Left lobe of liver (tissue), 2 donors: Measurements from ENCODE around the gene TPD52L1. TPM values are rescaled to one million over a fixed set of nuclear protein-coding genes. Genes with fewer than 3 reads are reported as not detected.
A peak's percentile ranks its signal among the peaks of the same experiment; 100 is the strongest.

ENCODE experiments used
- ATAC-seq: fragments of 200-7000 bp; cut with Tn5 transposase; one replicate; pipeline ENCODE4 v1.9.1; 2020; ENCODE audit warnings: mild to moderate bottlenecking, moderate library complexity
- DNase-seq: peaks from one replicate; pipeline ENCODE4 v3.0.0-alpha.2; 2020; ENCODE audit warnings: low spot score
- total RNA-seq: library from RNA; stranded (reverse); gene quantifications from one replicate; pipeline ENCODE4 v1.2.1, GENCODE V29; 2021
- donor health status: DM: no; HTN: no; CAD: no; lungs with moderate emphysema.
- donor health status: DM: no; HTN: yes; CAD: no.

TPD52L1 gene
- total RNA-seq, 1 donor from 2014 or later: 49.7 TPM

DNA sequence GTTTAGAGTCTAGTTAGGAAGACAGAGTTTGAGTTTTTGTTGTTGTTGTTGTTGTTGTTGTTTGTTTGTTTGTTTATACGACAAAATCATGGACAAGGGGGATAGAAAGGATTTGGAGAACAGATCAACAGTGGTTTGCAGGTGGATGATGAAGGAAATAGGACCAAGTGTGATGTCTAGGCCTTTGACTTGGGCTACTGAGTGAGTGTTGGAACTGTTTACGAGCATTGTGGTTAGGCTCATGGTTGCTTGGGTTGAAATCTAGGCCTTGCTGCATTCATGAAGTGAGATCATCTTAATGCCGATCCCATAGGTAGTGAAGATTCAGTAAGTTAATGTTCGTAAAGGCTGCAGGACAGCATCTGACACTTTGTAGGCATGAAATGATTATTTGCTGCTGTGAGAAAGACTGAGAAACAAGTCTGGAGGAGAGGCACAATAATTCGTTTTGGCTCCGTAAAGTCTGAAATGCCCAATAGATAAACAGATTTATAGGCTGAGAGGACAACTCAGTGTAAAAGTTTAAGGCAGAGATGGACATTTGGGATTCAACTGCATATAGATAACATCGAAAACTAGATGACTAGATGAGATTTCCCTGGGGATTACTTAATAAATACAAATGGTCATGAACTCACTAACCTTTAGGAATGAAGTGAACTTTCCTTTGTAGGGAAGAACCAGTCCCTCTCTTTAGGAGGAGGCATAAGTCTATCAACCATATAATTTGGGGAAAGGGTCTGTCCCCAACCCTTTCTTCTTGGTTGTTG, 78.2 kb downstream of the TPD52L1 start:
- no peak for ATAC-seq
- no peak for DNase-seq

DNA sequence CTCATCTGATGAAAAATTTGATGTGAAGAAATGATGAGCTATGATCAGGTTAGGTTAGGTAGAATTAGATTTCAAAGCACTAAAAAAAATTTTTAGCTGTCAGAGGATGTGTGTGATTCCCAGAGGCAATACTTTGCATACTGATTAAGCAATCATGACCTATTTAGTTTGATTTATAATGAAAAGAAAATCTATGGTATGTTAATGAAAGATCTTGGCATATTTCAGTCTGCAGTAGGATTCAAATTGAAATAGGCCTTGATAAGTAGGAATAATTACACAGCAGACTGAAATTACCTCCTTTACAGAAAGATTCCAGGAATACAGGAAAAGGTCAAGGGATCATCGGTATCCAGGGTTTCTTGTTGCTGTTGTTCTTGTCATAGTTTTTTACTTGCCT, 78.9 kb downstream of the TPD52L1 start:
- ATAC-seq (no peak), DNase-seq (no peak)

DNA sequence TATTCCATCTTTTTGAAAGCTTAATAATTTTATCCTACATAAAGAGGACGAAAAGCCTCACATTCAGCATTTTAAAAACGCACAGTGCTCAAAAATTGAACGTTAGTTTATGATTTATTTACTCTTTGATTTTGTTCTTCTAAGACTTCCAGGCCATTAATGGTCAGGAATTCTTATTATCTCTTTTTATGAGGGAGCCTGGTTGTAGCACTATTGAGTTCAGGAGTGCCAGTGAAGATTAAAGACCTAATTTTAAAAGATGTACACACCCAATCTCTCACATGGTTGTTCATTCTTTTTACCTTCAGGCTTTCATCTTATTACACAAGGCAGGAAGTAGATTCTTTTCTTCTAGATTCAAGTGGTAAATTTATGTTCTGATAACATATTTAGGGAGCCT, 79.6 kb downstream of the TPD52L1 start:
- ATAC-seq (no peak), DNase-seq (no peak)

DNA sequence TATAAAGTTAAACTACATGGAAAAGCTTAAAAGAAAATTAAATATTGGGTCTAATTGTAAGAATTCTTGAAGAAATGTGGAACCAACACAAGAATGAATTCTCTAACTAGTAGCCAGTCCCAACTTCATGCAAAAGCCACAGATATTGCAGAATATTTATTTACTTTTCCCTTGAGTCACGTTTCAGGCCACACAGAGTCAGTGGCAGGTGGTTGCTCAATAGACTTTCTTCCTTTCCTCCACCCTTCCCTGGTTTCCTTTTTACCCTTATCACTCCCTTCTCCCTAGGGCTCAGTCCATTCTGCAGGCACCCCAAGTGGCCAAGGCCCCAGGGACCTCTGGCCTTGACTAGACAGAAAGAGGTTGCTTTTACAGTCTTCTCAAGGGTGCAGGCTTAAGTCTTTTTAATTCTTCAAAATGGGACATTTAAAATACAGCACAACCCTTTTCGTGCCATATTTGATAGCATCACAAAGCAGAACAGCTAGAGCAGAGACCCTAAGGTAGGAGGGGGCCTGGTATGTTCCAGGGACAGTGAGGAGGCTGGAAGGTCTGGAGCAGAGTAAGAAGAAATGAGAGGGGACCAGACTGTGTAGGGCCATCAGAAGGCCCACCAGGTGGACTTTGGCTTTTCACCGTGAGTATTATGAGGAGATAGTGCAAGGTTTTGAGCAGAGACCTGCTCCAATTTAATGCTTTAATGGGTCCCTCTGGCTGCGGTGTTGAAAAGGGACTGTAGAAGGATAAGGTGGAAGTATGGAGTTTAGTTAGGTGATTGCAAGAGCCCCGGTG, 83.2 kb downstream of the TPD52L1 start:
- ATAC-seq: peak; percentile 18

DNA sequence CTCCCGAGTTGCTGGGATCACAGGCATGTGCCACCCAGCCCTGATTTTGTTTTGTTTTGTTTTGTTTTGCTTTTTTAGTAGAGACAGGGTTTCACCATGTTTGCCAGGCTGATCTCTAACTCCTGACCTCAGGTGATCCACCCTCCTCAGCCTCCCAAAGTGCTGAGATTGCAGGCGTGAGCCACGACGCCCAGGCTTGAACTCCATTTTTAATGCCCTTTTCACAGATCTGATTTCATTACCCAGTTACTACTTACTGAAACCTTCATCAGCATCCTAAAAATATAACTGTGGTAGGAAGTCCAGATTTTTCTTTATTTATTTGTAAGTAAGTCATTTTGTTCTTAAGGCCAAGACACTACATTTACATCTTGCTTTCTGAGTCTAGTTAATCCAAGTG, 84.2 kb downstream of the TPD52L1 start:
- ATAC-seq (no peak), DNase-seq (no peak)

More for the DNA sequence above, 83.2 kb downstream of the TPD52L1 start:
- DNase-seq: no peak

DNA sequence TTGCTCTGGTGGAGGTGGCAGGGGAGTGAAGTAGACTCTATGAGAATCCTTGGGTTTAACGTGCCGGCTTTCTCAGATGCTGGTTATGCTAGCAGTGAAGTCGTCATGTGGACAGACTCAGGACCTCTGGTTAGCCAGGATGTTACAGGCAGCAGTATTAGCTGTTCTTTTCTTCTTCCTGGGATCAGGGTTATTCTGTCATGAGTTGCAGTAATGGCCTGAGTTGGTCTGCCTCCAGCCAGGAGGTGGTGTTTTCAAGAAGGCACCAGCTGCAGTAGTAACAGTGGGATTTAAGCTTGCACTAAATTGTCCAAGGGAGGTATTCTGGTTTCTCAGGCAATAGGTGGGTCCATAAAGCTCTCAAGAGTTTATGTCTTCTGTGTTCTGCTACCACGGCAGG, 91.5 kb downstream of the TPD52L1 start:
- DNase-seq: no peak
- ATAC-seq: no peak

DNA sequence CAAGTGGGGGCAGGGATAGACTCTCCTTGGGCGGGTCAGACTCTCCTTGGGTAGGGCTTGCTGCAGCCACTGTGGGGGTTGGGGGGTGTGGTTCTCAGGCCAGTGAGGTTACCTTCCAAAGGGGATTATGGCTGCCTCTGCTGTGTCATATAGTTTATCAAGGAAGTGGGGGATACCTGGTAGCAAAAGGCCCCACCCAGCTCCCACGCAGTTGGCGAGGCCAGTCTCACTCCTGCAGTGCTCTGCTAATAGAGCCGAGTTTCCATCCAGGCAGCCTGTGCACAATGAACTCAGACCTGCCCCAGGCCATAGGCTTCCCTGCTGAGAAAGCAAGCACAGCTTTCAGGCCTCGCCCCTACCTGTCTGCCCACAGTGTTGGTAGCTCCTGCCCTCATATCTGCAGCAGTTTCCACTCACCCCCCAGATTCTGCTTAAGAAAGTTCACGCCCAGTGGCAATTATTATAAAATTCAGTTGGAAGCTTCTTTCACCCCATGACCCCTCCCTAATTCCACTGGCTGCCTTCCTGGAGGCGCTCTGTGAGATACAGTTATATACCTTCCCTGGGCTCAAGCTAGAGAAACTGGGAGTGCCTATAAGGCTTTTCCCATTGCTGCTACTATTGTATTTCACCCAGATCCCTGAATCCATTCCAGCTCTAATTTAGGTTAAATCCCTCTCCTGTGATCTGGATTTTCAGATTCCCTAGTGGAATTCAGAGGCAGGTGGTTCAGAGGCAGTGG, 92.1 kb downstream of the TPD52L1 start:
- ATAC-seq (no peak), DNase-seq (no peak)

DNA sequence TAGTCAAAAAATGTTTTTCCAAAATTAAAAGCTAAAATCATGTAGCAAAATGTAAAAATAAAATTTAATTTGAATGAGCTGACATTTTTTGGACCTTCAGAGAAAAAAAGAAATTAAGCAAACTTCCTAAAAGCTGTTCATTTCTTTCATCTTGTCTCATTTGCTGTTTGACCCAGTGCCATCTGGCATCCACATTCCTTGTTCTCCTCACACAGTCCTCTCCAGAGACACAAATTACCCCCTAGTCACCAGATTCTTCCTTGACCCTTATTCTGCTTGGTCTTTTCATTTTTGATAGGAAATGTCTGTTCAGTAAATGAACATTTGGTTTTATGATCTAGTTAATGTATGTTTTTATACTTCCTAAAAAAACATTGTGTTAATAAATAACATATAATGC, 93.0 kb downstream of the TPD52L1 start:
- DNase-seq: no peak
- no peak for ATAC-seq

DNA sequence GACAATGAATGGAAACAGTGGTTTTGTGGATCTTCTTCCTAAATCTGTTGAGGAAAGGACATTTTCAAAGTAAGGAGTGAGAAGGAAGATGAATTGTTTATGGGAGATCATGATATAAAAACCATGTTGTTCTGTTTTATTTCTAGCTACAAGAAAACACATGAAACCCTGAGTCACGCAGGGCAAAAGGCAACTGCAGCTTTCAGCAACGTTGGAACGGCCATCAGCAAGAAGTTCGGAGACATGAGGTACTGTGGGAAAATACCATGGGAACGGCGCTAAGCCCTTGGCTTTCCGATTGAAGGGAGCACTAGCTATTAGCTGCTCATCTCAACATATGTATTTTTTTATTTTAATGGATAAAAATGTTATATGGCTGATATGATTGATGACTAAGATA, 94.6 kb downstream of the TPD52L1 start:
- DNase-seq (no peak), ATAC-seq (no peak)

DNA sequence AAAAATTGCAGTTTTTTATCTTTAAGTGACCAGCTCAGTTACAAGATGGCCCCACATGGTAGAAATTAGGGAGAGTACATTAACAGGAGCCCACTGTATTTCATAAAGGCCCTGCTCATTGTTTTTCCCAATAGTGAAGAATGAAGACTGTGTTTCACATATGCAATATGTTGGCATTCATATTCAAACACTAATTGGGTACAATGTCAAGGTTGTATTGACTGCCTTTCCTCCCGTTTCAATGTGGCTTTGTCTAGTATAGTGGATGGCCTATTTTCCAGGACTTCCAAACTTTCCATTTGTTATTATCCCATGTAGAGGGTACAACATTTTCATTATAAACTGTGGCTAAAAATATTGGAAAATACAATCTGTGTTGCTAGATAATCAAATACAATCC, 96.9 kb downstream of the TPD52L1 start:
- DNase-seq (no peak), ATAC-seq (no peak)

DNA sequence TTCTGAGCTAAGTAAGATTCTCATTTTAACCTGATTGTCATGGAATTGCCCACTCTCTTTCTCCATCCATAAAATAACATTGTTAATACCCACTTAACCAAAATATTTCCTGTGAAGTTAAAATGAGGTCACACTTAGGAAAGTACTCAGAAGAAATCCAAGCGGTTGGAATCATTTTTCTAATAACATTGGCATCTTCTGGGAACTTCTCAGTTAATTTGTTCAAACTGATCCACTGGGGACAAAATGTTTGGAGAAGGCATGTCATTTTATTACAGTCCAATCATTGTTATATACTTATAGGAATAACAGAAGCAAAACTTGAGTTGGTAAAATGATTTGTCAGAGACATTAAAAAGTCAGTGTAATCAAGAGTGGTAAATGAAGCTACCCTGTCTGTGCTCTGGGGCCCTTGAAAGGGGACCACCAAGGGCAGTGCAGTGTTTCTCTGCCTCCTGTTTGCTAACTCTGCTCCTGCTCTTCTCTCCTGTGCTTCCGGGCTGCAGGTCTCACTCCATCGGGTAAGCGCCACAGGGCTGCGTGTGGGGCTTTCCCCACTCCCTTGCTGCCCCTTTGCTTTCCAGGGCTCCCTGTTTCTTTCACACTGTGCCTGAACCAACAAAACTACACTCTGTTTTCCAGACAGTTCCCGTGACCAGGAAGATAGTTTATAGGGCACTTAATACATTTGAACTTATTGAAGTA, 98.1 kb downstream of the TPD52L1 start:
- no peak for DNase-seq
- no peak for ATAC-seq

DNA sequence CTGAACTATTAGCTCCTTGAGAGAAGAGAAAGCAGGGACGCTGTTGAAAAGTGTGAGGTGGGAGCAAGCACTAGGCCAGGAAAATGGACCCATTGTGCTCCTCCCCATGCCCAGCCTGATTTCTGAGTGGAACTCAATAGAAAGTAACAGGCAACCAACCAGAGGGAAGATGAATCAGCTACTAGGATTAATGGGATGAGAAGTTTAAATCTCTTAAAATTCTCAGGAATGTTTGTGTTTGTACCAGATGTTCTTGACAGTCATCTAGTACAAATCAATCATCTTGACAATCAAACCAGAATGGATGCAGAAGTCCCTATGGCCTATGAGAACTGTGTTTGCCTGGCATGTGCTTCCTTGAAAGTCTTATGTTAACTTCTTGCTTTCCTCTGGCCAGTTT, 99.3 kb downstream of the TPD52L1 start:
- DNase-seq: no peak
- no peak for ATAC-seq

DNA sequence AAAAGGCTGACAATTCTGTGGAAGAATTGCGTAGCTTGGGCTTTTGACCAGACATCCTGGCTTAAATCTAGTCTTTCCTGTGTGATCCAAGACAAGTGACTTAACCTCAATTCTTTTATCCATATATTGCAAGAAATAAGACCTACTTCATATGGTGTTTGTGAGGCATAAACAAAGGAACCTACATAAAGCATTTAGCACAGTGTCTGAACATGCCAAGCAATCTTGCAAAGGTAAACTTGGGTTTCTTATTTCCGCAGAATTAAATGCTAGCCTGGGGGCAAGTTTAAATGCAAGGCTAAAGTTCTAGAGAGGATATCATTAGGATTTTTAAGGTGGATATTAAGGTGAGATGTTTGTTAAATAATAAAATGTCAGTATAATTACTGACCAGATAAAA, 100.3 kb downstream of the TPD52L1 start:
- DNase-seq: no peak
- no peak for ATAC-seq

DNA sequence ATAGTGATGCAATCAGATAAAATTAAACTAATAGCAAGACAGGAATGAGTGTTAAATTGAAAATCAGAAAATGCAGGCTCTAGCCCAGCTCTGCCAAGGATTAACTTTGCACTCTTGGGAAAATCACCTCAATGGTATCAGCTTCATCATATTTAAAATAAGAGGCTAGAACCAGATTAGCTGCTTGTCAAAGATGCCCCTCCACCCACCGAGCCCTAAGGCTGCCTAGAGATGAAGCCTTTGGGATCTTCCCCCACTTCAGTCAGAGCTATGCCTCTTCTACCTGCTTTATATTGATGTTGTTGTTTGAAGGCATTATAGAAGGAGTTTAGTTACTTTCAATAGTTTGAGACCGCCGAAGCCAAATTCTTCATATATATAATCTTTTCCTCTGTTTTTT, 100.7 kb downstream of the TPD52L1 start:
- DNase-seq (no peak), ATAC-seq (no peak)

DNA sequence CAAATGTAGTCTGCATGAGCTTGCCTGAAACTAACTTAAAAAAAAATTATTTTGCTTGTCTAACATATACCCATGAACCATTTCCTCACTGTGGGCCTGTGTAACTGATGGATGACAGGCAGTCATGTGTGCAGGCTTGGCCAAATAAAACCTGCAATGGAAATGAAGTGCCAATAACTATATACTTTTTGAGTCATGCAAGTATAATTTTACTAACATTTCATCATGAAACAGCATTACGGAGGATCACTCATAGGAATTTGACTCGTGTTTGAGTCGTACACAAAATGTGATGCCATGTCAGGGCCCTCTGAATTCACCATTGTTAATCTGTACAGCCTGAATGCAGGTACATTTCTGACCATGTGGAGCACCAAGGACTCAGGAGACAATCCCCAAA, 101.6 kb downstream of the TPD52L1 start:
- DNase-seq (no peak), ATAC-seq (no peak)

DNA sequence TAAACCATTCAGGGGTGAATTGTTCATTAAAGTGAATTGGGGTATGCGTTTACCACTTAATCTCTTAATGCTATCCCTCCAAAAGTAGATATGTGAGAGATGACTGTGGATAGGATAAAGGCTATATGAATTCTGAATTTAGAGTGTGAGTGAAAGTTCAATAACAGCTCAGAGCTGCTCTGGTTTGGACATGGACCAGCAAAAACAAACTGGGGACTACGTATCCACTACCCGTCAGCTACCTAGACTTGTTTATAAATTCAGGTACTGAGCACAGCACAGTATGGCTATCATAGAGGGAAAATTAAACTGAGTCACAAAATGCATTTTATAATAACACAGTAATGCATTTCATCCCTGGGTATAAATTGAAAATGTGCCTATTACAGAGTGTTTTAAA, 103.8 kb downstream of the TPD52L1 start:
- DNase-seq (no peak), ATAC-seq (no peak)

DNA sequence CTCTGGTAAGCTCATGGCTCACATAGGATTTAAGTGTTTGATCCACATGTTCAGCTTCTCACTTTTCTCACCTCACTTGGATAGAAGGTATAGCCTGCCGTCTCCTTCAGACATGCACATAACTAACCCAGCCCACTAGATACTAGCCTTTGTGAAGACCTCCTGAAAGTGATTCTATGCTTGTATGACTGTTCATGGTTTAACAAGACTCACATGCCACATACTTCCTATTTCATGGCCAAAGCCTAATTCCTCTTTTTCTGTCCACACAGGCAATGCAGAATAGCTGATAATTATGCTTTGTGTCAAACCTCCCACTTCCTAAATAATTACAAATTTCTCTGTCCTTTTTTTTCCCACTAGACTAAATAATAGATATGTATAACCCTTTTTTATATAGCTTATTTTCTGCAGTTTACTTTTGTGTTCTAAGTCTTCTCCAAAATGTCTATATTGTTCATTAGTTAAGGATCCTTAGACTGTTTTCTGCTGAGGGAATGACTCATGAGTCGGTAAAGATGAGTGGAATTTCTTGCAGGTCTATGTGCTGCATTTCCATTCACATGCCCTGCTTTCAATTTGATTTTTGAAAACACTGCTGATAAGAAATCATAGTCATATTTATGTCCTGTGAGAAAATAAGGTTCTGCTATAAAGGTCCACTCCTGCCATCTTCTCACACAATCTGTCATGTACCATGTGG, 105.2 kb downstream of the TPD52L1 start:
- ATAC-seq: no peak
- DNase-seq: no peak

DNA sequence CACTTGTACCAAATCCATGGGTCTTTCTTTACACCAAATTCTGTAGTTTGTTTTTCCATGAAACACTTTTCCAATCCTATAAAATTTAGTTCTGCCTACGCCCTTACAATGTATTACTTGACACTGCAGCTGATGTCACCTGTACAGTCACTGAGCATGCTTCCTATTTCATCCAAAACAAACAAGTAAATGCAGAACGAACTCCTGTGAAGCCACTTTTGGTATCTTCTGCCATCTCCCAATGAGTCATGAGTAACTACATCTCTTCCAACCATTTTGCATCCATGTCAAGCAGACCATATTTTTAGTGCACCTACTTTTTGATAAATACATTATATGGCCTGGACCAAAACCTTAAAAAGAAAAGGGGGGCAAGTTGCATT, 105.8 kb downstream of the TPD52L1 start:
- ATAC-seq (no peak), DNase-seq (no peak)

DNA sequence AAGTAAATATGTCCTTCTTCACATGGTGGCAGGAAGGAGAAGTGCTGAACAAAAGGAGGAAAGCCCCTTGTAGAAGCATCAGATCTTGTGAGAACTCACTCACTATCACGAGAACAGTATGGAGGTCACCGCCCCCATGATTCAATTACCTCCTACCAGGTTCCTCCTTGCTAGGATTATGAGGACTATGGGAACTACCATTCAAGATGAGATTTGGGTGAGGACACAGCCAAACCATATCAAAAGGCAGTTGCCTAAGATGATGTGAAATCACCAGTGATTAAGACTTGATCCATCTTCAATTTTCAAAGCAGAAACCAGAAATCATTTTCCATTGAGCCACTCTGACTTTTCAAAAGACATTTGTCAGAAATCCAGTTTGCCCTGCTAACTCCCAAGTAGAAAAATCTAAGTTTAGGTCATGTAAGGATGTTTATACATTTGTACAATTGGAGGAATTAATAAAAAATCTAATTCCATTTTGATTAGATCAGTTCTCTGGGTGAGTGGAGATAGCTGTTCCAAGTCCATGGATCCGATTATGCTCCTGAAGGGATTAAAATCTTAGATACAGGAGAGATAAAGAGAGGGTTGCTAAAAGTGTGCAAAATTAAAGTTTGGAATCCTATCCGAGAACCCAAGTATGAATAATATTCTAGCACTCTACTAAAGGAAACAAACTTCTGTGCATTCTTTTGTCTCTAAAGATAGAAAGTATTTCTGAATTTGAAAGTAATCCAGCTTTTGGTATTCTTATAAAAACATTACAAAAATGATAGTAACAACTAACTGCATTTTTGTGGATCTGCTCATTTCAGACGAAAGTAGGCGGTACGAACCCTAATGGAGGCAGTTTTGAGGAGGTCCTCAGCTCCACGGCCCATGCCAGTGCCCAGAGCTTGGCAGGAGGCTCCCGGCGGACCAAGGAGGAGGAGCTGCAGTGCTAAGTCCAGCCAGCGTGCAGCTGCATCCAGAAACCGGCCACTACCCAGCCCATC, 108.7 kb downstream of the TPD52L1 start:
- ATAC-seq: no peak
- no peak for DNase-seq
